NB4 (cell line): ENCODE data around the gene FBXO39.

ENCODE experiments used
- DNase-seq: peaks from one replicate; pipeline ENCODE4 v3.0.0; 2010; ENCODE audit warnings: low read depth
- H3K4me3 ChIP-seq: one replicate; pipeline ENCODE4 v1.5.1; 2011; ENCODE audit warnings: mild to moderate bottlenecking, low read depth, low read length, moderate library complexity
- MYC ChIP-seq: IDR thresholded peaks from 2 replicates; pipeline ENCODE4 v1.6.1; 2011; ENCODE audit warnings: low read depth, low read length
- POLR2A ChIP-seq: IDR thresholded peaks from 2 replicates; pipeline ENCODE4 v1.6.1; 2011; ENCODE audit warnings: mild to moderate bottlenecking; ENCODE audit not compliant: insufficient read length; ENCODE audit errors: extremely low read depth
- TF ChIP-seq, protein P1 (sequence below): IDR thresholded peaks from 2 replicates; pipeline ENCODE4 v1.6.1; 2011; ENCODE audit warnings: low read depth, low read length
- TF ChIP-seq, protein P2 (sequence below): IDR thresholded peaks from one replicate; pipeline ENCODE4 v1.5.1; 2012; ENCODE audit warnings: low read depth, low read length

Gene FBXO39

DNA sequence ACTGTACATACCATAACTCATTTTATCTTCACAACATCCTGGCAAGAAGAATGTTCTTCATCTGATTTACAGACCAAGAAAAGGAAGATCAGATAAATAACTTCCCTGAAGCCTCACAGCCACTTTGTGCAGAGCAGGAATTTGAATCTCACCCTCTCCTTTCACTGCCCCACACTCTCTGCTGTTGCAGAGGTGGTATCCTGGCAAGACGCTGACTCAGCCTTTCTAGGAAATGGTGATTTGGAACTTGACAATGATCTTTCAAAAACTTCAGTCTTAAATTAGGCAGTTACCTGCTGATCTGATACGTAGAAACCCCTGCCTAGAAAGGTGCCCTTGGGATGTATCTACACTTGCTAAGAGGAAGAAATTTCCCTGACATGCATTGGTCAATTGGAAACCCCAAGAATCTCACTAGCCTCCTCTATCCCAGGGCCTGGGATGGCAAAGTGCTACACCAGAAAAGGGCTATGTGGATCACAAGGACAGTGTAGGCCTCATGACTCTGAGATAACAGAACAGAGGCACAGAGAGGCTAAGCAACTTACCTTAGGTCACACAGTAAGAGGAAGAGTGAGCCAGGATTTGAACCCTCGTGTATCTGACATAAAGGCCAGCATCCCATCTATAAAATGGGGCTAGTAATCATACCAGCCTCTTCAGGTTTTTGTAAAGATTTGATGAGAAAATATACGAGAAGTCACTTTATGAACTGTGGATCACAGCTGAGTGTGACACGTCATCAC, 17.9 kb downstream of the FBXO39 start:
- H3K4me3 ChIP-seq = no peak overlapping the region
- DNase-seq = no peak
- TF ChIP-seq, protein P1, sequence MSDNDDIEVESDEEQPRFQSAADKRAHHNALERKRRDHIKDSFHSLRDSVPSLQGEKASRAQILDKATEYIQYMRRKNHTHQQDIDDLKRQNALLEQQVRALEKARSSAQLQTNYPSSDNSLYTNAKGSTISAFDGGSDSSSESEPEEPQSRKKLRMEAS = no peak
- TF ChIP-seq, protein P2, sequence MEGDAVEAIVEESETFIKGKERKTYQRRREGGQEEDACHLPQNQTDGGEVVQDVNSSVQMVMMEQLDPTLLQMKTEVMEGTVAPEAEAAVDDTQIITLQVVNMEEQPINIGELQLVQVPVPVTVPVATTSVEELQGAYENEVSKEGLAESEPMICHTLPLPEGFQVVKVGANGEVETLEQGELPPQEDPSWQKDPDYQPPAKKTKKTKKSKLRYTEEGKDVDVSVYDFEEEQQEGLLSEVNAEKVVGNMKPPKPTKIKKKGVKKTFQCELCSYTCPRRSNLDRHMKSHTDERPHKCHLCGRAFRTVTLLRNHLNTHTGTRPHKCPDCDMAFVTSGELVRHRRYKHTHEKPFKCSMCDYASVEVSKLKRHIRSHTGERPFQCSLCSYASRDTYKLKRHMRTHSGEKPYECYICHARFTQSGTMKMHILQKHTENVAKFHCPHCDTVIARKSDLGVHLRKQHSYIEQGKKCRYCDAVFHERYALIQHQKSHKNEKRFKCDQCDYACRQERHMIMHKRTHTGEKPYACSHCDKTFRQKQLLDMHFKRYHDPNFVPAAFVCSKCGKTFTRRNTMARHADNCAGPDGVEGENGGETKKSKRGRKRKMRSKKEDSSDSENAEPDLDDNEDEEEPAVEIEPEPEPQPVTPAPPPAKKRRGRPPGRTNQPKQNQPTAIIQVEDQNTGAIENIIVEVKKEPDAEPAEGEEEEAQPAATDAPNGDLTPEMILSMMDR = no peak
- TF ChIP-seq MYC (no peak), POLR2A (no peak)

DNA sequence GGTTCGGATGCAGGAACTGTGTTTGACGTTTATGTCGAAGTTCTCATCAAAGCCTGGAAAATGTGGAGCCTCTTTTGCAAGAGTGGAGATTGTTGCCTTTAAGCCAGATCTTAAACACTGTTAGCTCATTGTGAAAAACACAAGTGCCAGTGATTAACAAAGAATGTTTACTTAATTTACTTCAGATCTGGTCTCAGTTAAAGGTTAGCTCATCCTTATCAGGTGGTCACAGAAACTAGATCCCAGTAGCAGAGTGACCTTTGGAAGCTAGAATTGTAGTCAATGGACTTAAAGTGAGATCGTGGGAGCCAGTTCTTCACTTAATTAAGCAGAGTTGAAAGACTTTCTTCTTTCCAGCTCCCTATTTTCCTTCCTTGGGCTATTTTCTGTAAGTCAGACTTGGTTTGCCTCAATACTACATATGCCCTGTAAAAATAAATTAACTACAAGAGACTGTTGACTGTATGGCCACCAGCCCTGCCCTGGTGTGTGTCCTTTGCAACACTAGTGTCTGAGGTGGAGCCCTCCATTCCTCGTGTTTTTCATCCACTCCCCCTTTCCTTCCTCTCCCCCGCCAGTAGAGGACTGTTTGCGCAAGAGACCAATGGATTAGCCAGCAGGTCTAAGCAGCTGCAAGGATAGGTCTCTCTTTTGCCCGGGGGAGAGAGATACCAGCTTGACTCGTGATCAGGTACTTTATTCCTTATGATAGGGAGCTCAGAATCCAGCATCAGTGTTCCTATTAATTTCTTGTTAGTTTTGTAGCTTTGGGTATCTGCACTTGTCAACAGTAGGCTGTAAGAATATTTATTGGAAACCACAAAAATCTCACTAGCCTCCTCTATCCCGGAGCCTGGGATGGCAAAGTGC, 20.2 kb downstream of the FBXO39 start:
- TF ChIP-seq MYC (no peak), POLR2A (no peak)
- TF ChIP-seq, protein P1 = no peak
- DNase-seq = peak; percentile 48
- no peak overlapping the region for H3K4me3 ChIP-seq

DNA sequence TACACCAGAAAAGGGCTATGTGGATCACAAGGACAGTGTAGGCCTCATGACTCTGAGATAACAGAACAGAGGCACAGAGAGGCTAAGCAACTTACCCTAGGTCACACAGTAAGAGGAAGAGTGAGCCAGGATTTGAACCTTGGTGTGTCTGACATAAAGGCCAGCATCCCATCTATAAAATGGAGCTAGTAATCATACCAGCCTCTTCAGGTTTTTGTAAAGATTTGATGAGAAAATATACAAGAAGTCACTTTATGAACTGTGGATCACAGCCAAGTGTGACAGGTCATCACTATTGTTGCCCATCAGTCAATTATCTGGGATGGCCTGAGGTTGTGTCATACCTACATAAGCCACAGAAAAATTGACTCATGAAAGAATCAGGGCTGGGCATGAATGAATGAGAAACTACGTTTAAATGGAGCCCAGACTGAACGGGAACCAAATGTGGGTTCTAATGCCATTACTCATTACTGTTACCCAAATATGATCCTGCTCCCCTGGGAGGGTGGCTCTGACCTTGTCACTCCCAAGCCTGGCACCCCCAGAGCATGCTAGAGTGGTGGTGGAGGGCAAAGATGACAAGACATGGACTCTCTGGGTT, 21.0 kb downstream of the FBXO39 start:
- H3K4me3 ChIP-seq = no peak overlapping the region
- TF ChIP-seq MYC (no peak), POLR2A (no peak)
- TF ChIP-seq, protein P1 = no peak
- TF ChIP-seq, protein P2 = no peak
- DNase-seq = peak; percentile 5

DNA sequence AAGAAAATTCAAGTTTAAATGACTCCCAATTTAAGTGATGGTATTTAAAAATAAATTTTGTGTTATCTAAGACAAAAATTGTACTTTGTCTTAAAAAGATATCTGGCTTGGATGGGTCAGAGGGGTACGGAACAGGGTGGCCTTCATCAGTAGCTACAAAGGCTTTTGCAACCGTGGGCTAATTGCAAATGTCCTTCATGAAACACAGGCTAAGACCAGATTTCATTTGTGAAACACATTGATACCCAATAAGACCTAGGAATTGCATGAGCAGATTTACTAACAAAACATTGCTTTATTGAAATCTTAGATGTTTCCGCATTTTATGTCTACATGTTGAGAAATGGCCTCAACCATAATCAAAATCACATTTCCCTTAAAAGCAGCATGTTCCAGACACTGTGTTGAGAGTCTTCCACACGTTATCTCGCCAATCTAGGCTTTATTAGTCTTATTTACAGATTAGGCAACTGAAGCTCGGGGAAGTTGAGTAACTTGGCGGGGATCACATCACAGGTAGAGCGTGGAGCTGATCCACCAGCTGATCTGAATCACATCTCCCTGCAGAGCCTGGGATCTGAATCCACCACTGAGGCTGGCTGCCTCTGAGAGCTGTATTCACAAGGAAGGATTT, 21.8 kb downstream of the FBXO39 start:
- no peak overlapping the region for H3K4me3 ChIP-seq
- TF ChIP-seq, protein P2 = no peak
- TF ChIP-seq POLR2A (no peak), MYC (no peak)
- TF ChIP-seq, protein P1 = no peak
- no peak for DNase-seq

DNA sequence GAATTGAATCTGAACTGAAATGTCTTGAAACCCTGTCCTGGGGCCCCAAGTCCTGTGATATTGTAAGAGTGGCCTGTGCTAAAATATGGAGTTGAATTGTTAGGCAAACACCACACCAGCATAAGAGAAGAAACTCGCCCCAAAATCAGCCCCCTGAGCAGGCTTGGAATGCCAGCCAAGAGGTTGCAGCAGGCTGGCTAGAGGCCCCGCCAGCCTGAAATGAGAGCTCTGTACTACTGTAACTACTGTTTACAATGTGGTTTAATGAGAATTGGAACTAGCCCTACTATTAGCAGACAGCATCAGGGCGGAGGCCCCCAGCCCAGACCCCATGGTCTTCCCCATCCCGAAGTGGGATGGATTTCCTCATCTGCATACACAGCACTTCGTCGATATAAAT, 23.7 kb downstream of the FBXO39 start:
- TF ChIP-seq MYC (no peak), POLR2A (no peak)
- TF ChIP-seq, protein P2 = no peak
- TF ChIP-seq, protein P1 = no peak
- H3K4me3 ChIP-seq = no peak overlapping the region
- DNase-seq = no peak
